NCI-H1694 treated with DMSO at 0.1 percent for 48 hours (cell line): ENCODE data around the gene B3GALT5.

Experiments used
- DNase-seq: peaks from one replicate; lab custom pipeline; 2025; lab: John Stamatoyannopoulos, UW

B3GALT5 gene

GRCh38 chr21:39604951-39605350 lies 7.8 kb upstream of the B3GALT5 start:
- DNase-seq, result no peak

- no peak for DNase-seq
Measured at GRCh38 chr21:39610703-39611102, 2.0 kb upstream of the B3GALT5 start.

- no peak for DNase-seq
Measured at GRCh38 chr21:39611551-39612190, 1.1 kb upstream of the B3GALT5 start.

- no peak for DNase-seq
Measured at GRCh38 chr21:39613041-39613934, 548 bp downstream of the B3GALT5 start.

GRCh38 chr21:39616211-39616772 lies 3.6 kb downstream of the B3GALT5 start:
- no peak for DNase-seq

GRCh38 chr21:39620856-39621255 lies 8.1 kb downstream of the B3GALT5 start:
- DNase-seq, result no peak

GRCh38 chr21:39625211-39625895 lies 12.6 kb downstream of the B3GALT5 start:
- no peak for DNase-seq

- DNase-seq, result no peak
Measured at GRCh38 chr21:39628385-39628784, 15.6 kb downstream of the B3GALT5 start.

GRCh38 chr21:39630191-39630591 lies 17.5 kb downstream of the B3GALT5 start:
- DNase-seq, result no peak

GRCh38 chr21:39630827-39631226 lies 18.1 kb downstream of the B3GALT5 start:
- no peak for DNase-seq

GRCh38 chr21:39631842-39632562 lies 19.3 kb downstream of the B3GALT5 start:
- no peak for DNase-seq

- no peak for DNase-seq
Measured at GRCh38 chr21:39632796-39633442, 20.2 kb downstream of the B3GALT5 start.

- DNase-seq, result no peak
Measured at GRCh38 chr21:39633770-39634181, 21.0 kb downstream of the B3GALT5 start.

- no peak for DNase-seq
Measured at GRCh38 chr21:39634507-39634906, 21.8 kb downstream of the B3GALT5 start.

GRCh38 chr21:39637197-39637970 lies 24.6 kb downstream of the B3GALT5 start:
- DNase-seq, result no peak

GRCh38 chr21:39637971-39638240 lies 25.2 kb downstream of the B3GALT5 start:
- DNase-seq, result no peak

- no peak for DNase-seq
Measured at GRCh38 chr21:39638281-39638680, 25.5 kb downstream of the B3GALT5 start.

GRCh38 chr21:39640754-39641153 lies 28.0 kb downstream of the B3GALT5 start:
- no peak for DNase-seq

GRCh38 chr21:39641827-39642450 lies 29.2 kb downstream of the B3GALT5 start:
- no peak for DNase-seq

- no peak for DNase-seq
Measured at GRCh38 chr21:39644062-39644560, 31.4 kb downstream of the B3GALT5 start.
